Stimulated activated CD4-positive, alpha-beta T cell treated with anti-CD3 and anti-CD28 coated beads, Interleukin-2, amount 100 ng/mL, for 48 hours (primary cell): ENCODE results near the gene STING1.
"Not testable (repeated sequence)": the region's sequence is repeated elsewhere in the genome, so short reads cannot be mapped to it uniquely, and the experiment has no call there.

ENCODE experiments used
- DNase-seq, 2 donors: peaks; one replicate each; pipeline ENCODE4 v3.0.0-alpha.2; 2020

STING1 gene

GRCh38 chr5:139482050-139482889, at the start of gene STING1:
STING1 (minus strand) TSS chr5:139482758; CDS start chr5:139481704, 1,054 bp downstream.
- peak; percentile 54 to 66 for DNase-seq

DNA sequence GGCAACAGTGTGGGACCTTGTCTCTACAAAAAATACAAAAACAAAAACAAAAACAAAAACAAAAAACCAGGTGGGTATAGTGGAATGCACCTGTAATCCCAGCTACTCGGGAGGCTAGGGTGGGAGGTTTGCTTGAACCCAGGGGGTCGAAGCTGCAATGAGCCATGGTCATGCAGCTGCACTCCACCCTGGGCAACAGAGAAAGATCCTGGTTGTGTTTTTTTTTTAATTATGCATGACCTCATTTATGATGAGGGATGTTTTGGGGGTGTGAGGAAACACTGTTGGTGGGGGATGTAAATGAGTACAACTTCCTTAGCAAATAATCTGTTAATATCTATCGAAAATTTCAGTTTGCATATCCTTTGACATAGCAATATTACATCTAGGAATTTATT, 49.2 kb upstream of the STING1 start:
- no peak for DNase-seq

DNA sequence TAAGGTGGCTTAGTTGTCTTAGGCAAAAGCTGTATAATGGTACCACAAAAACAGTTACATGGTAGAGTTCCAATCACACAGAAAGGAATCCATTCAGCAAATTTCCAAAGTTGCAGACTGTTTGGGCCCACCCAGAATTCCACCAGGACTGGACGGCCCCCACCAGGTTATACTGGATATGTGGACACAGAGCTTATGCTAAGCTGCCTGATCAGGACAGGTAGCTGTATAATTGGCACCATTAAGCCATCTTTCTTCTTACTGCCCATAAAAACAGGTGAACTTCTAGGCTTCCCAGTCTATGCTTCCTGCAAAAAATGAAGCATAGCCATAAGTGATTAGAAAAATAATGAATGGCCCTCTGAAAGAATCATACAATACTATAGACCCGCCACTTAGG, 47.5 kb upstream of the STING1 start:
- not testable (repeated sequence) for DNase-seq

DNA sequence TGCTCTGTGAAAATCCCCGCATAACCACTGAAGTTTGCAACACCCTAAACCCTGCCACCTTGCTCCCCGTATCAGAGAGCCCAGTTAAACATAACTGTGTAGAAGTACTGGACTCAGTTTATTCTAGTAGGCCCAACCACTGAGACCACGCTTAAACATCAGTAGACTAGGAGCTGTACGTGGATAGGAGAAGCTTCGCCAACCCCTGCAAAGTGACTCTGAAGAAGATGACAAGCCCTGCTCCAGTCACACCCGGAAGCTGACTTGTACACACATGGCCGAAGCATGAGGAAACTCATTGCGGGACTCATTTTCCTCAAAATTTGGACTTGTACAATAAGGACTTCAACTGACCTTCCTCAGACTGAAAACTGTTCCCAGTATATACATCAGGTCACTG, 46.1 kb upstream of the STING1 start:
- not testable (repeated sequence) for DNase-seq

DNA sequence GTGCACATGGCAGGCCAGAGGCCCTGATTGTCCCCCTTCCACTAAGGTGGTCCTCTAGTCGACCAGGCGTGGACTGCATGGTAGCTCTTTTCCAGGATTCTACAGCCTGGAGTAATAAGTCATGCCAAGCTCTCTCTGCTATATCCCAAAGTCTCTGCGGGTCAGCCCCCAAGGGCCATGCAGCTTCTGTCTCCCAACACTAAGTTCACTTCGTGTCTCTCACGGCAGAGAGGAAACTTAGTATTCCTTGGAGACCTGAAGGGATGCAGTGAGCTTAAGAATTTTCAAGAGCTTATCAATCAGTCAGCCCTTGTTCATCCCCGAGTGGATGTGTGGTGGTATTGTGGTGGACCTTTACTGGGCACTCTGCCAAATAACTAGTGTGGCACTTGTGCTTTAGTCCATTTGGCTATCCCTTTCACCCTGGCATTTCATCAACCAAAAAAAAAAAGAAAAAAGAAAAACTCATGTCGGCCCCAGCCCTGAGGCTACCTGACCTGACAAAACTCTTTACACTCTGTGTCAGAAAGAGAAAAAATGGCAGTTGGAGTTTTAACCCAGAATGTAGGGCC, 45.4 kb upstream of the STING1 start:
- DNase-seq = not testable (repeated sequence)

DNA sequence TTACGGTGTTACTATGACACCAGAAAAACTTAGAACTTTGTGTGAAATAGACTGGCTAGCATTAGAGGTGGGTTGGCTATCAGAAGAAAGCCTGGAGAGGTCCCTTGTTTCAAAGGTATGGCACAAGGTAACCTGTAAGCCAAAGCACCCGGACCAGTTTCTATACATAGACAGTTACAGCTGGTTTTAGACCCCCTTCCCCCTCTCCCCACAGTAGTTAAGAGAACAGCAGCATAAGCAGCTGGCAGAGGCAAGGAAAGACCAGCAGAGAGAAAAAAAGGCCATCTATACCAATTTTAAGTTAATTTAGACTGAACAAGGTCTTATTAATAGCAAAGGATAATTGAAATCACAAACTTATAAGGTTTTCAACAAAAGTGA, 44.5 kb upstream of the STING1 start:
- not testable (repeated sequence) for DNase-seq

- not testable (repeated sequence) for DNase-seq
Measured at GRCh38 chr5:139526309-139527089, 43.9 kb upstream of the STING1 start.

GRCh38 chr5:139525586-139526308, 43.2 kb upstream of the STING1 start:
- DNase-seq = not testable (repeated sequence)

GRCh38 chr5:139524940-139525585, 42.5 kb upstream of the STING1 start:
- no peak for DNase-seq

DNA sequence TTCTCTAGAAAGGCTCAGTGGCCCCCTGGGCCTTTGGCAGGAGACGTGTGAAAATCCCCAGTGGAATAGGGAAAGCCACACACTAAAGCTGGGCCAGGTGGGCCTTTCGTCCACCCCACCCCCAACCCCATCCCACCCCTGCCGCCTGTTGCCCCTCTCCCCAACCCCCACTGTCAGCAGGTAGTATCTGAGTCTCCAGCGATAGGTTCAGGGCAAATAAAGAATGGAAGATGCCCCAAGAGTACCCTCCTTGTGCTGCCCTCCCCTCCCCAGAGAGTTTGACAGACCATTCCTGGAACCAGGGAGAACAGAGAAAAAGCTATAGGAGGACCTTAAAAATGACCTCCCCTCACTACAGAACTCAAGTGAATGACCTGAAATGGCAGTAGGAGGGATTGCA, 41.9 kb upstream of the STING1 start:
- DNase-seq = no peak

DNA sequence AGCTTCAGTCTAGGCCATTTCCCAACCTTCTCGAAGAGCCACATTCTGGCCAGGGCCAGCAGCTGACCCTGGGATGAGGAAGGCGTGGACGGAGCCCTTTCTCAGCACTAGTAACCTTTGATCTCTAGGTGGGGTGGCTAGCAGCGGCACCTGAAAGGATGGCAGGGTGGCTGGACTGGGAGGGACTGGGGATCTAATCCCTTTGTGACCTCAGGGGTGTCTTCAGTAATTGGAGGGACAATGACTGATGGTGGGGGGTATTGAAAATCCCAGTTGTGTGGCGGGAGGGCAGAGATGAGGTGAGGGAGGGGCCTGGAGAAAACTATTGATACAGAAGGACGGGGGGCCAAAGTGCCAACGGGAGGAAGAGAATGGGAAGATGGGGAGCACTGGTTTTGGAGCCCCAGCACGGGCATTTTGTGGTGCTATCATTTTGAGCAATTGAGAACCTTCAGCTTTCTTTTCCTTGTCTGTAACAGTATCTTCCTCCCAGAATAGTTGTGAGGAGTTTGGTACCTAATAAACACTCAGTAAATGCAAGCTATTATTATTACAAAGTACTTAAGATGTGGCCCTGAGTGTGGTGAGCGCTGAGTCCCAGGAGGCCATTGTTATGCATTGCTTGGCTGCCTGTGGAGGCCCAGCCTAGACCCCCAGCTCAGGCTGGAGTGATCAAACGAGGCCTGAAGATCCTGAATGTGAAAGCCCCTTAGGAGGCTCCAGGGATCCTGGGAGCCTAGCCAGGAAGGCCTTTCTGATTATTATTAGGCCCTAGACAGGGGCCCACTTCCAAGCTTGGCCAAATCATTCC, 41.3 kb upstream of the STING1 start:
- no peak for DNase-seq

GRCh38 chr5:139517683-139518564, 35.4 kb upstream of the STING1 start:
- peak; percentile 94 to 98 for DNase-seq

- DNase-seq = no peak
Measured at GRCh38 chr5:139514486-139514856, 31.9 kb upstream of the STING1 start.

GRCh38 chr5:139513852-139514485, 31.4 kb upstream of the STING1 start:
- DNase-seq = no peak

GRCh38 chr5:139513434-139513833, 30.9 kb upstream of the STING1 start:
- DNase-seq = peak; percentile 67 to 70

DNA sequence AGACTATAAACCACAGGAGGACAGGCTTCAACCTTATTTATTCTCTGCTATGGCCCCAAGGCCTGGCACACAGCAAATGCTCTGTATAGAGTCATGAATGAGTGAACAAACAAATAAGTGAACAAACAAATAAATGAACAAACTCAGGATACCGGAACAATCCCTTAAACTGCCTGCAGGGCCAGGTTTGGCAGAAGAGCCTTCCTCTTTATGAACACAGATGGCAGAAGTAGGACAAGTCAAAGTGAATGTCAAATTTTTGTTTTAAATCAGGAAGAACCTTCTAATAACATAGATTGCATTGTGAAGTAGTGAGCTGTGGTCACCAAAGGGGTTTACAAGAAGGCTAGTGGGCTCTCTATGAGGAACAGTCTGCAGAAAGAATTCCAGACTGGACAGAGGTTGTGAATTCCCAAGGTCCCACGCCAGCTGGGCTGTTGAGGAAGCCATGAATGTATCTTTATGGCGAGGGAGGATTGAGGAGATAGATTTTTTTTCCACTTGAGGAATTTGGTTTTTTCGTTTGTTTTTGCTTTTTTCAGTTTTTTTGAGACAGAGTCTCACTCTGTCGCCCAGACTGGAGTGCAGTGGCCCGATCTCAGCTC, 30.3 kb upstream of the STING1 start:
- DNase-seq = no peak

GRCh38 chr5:139504722-139505121, 22.2 kb upstream of the STING1 start:
- not testable (repeated sequence) for DNase-seq

DNA sequence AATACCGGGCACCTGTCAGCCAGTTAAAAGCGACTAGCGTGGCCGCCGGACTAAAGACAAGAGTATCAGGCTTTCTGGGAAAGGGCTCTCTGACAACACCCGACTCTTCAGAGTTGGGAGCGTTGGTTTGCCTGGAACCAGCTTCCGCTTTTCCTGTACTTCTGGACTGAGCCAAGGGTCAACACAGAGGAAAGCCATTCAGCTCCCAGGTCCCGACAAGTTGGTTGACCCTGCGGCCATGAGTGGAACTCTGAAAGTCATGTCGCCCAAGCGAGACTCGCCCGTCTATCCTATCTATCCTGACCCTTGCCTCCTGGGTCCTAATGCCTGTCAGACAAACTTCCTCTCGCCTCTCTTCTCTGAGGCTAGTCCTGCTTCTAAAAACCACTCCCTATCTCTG, 21.3 kb upstream of the STING1 start:
- not testable (repeated sequence) for DNase-seq

GRCh38 chr5:139503036-139503817, 20.7 kb upstream of the STING1 start:
- not testable (repeated sequence) for DNase-seq
